GM12891 (cell line): ENCODE results near the gene ANKRD34A.

ENCODE experiments used
- PAX5 ChIP-seq: IDR thresholded peaks from 2 replicates; pipeline ENCODE4 v1.6.1; 2011; ENCODE audit warnings: low read length, moderate library complexity, mild to moderate bottlenecking; ENCODE audit not compliant: insufficient read depth, severe bottlenecking
- POLR2A ChIP-seq: IDR thresholded peaks from 2 replicates; pipeline ENCODE4 v1.6.1; 2011; ENCODE audit warnings: low read depth, low read length, control low read depth
- POLR2AphosphoS5 ChIP-seq: IDR thresholded peaks from 2 replicates; pipeline ENCODE4 v1.6.1; 2011; ENCODE audit warnings: low read depth, low read length, control low read depth

GRCh38 chr1:145953861-145954260 is 10.5 kb downstream of the ANKRD34A start:
- TF ChIP-seq PAX5: no peak
- TF ChIP-seq POLR2A: no peak
- TF ChIP-seq POLR2AphosphoS5: no peak
